IMR-90 (cell line): ENCODE measurements around the gene LGALS14. TPM values are rescaled to one million over a fixed set of nuclear protein-coding genes. Genes with fewer than 3 reads are reported as not detected.
"Not testable (repeated sequence)": the region's sequence is repeated elsewhere in the genome, so short reads cannot be mapped to it uniquely, and the experiment has no call there.

Source experiments
- ATAC-seq: fragments of 200-7000 bp; cut with Tn5 transposase; 2 replicates; pipeline ENCODE4 v1.9.1; 2020; ENCODE audit warnings: low read depth, mild to moderate bottlenecking, moderate library complexity
- BruUV-seq: library from RNA; stranded (reverse); fragments of 400-500 nt; replicated peaks from 2 replicates; lab custom pipeline; 2021; lab: Mats Ljungman, UMichigan
- CTCF ChIA-PET: fragments of 300-600 bp; formaldehyde crosslinking; extraction: SDS; loops from one replicate; lab custom pipeline; 2021; ENCODE audit warnings: antibody characterized with exemption; lab: Yijun Ruan, JAX
- POLR2A ChIA-PET: fragments of 300-600 bp; sonication (Branson Sonifier 250); formaldehyde crosslinking; loops from one replicate; lab custom pipeline; 2022; ENCODE audit warnings: antibody characterized with exemption; ENCODE audit not compliant: unreplicated experiment; lab: Charles Lee
- DNase-seq: peaks from one replicate; pipeline ENCODE4 v3.0.0; 2013
- H2AFZ ChIP-seq: replicated peaks from 2 replicates; pipeline ENCODE3; 2013; ENCODE audit warnings: low read length, mild to moderate bottlenecking; ENCODE audit not compliant: poor library complexity
- H2AK5ac ChIP-seq: 2 replicates; pipeline ENCODE4 v1.6.1; 2013; ENCODE audit warnings: low read depth, low read length, inconsistent platforms
- H2AK9ac ChIP-seq: replicated peaks from 2 replicates; pipeline ENCODE3; 2013; ENCODE audit warnings: mild to moderate bottlenecking, low read depth, low read length, moderate library complexity; ENCODE audit not compliant: poor library complexity
- H2BK120ac ChIP-seq: 2 replicates; pipeline ENCODE4 v1.6.1; 2013; ENCODE audit warnings: low read depth, low read length, inconsistent platforms
- H2BK15ac ChIP-seq: 3 replicates; pipeline ENCODE4 v1.6.1; 2013; ENCODE audit warnings: low read depth, low read length, inconsistent platforms
- H2BK20ac ChIP-seq: 2 replicates; pipeline ENCODE4 v1.6.1; 2013; ENCODE audit warnings: low read depth, mild to moderate bottlenecking, inconsistent platforms, low read length, moderate library complexity
- H2BK5ac ChIP-seq: 2 replicates; pipeline ENCODE4 v1.6.1; 2013; ENCODE audit warnings: mild to moderate bottlenecking, low read depth, low read length, inconsistent platforms; ENCODE audit not compliant: poor library complexity, severe bottlenecking
- H3K14ac ChIP-seq: replicated peaks from 2 replicates; pipeline ENCODE4 v1.6.1; 2013; ENCODE audit warnings: low read depth, low read length, inconsistent platforms
- H3K18ac ChIP-seq: 2 replicates; pipeline ENCODE4 v1.6.1; 2013; ENCODE audit warnings: low read depth, low read length, control low read depth
- H3K23ac ChIP-seq: 2 replicates; pipeline ENCODE4 v1.6.1; 2013; ENCODE audit warnings: low read depth, low read length, inconsistent platforms
- H3K27ac ChIP-seq: 2 replicates; pipeline ENCODE4 v1.5.1; 2013; ENCODE audit warnings: mild to moderate bottlenecking, control low read depth, low read length; ENCODE audit not compliant: insufficient read depth
- H3K27me3 ChIP-seq: 2 replicates; pipeline ENCODE4 v1.6.1; 2013; ENCODE audit warnings: low read length; ENCODE audit not compliant: control insufficient read depth, insufficient read depth
- H3K36me3 ChIP-seq: 2 replicates; pipeline ENCODE4 v1.6.1; 2013; ENCODE audit warnings: low read length, mixed read lengths; ENCODE audit not compliant: control insufficient read depth, insufficient read depth
- H3K4ac ChIP-seq: 2 replicates; pipeline ENCODE4 v1.6.1; 2013; ENCODE audit warnings: low read depth, low read length, inconsistent platforms
- H3K4me1 ChIP-seq: 2 replicates; pipeline ENCODE4 v1.6.1; 2013; ENCODE audit warnings: low read length, mixed read lengths; ENCODE audit not compliant: control insufficient read depth, insufficient read depth
- H3K4me2 ChIP-seq: 2 replicates; pipeline ENCODE4 v1.6.1; 2013; ENCODE audit warnings: low read depth, mild to moderate bottlenecking, control low read depth, low read length, moderate library complexity
- H3K4me3 ChIP-seq: 2 replicates; pipeline ENCODE4 v1.5.1; 2013; ENCODE audit warnings: low read depth, mild to moderate bottlenecking, control low read depth, low read length, moderate library complexity; ENCODE audit not compliant: insufficient read depth
- H3K56ac ChIP-seq: 2 replicates; pipeline ENCODE4 v1.6.1; 2013; ENCODE audit warnings: low read length, inconsistent platforms; ENCODE audit not compliant: insufficient read depth; ENCODE audit errors: extremely low read depth
- H3K79me1 ChIP-seq, 2 experiments: 2 replicates each; pipeline ENCODE4 v1.6.1; 2013; ENCODE audit warnings: low read length in 2 of 2, inconsistent platforms in 1 of 2, low read depth in 1 of 2
- H3K9ac ChIP-seq: 2 replicates; pipeline ENCODE4 v1.6.1; 2013; ENCODE audit warnings: low read depth, low read length, control low read depth
- H3K9me1 ChIP-seq: 2 replicates; pipeline ENCODE4 v1.6.1; 2013; ENCODE audit warnings: low read length, inconsistent platforms; ENCODE audit not compliant: insufficient read depth
- H3K9me3 ChIP-seq: 2 replicates; pipeline ENCODE4 v1.6.1; 2013; ENCODE audit warnings: low read length; ENCODE audit not compliant: control insufficient read depth, insufficient read depth
- H4K20me1 ChIP-seq: 2 replicates; pipeline ENCODE4 v1.6.1; 2013; ENCODE audit warnings: low read length, inconsistent platforms; ENCODE audit not compliant: insufficient read depth
- H4K5ac ChIP-seq: 2 replicates; pipeline ENCODE4 v1.6.1; 2013; ENCODE audit warnings: mild to moderate bottlenecking, low read depth, low read length, control low read depth
- H4K8ac ChIP-seq, 2 experiments: 2 replicates each; pipeline ENCODE4 v1.6.1; 2013; ENCODE audit warnings: low read depth in 2 of 2, low read length in 2 of 2, control low read depth in 1 of 2, inconsistent platforms in 1 of 2
- H4K91ac ChIP-seq: 2 replicates; pipeline ENCODE4 v1.6.1; 2013; ENCODE audit warnings: low read depth, low read length, inconsistent platforms; ENCODE audit not compliant: insufficient read depth
- WGBS, 2 experiments: methylation state at CpG; one replicate each; pipeline versions ENCODE4 v1.1.5 to v1.1.7; 2013; ENCODE audit warnings: missing lambda C conversion rate in 2 of 2; ENCODE audit not compliant: insufficient read length in 1 of 2; ENCODE audit errors: extremely low coverage in 2 of 2; 5-methylcytosine and 5-hydroxymethylcytosine counted together
- dilution Hi-C: fragments of 300-500 bp; cut with HindIII; formaldehyde crosslinking; loops from one replicate; pipeline ENCODE4 v1.14.3; 2018; ENCODE audit warnings: low sequenced_read_pairs; ENCODE audit not compliant: unreplicated experiment
- in situ Hi-C: fragments of 300-500 bp; cut with MboI; formaldehyde crosslinking; loops from 3 replicates; pipeline ENCODE4 v1.14.3; 2019; ENCODE audit warnings: low sequenced_read_pairs, inconsistent platforms, mixed read lengths
- intact Hi-C: fragments of 100-400 bp; cut with micrococcal nuclease; formaldehyde crosslinking; loops from 2 replicates; pipeline ENCODE4 v1.10.0; 2022
- polyA plus RNA-seq, 3 experiments: library from polyadenylated mRNA; depleted of rRNA; stranded (reverse); fragments of >200 nt; gene quantifications; 2 replicates each; pipeline ENCODE4 v1.2.3, GENCODE V29; 2012; ENCODE audit warnings: low replicate concordance in 1 of 3
- total RNA-seq: library from RNA; depleted of rRNA; stranded (reverse); fragments of >200 nt; gene quantifications from 2 replicates; pipeline ENCODE4 v1.2.3, GENCODE V29; 2012

LGALS14 gene
- total and polyA plus RNA-seq, 2 of the 4 experiments (the other 2 are of a cell fraction), result not detected

GRCh38 chr19:39688637-39689036, 15.6 kb upstream of the LGALS14 start:
- H3K4ac ChIP-seq, H3K14ac ChIP-seq, DNase-seq, H2AK5ac ChIP-seq, H3K4me2 ChIP-seq, dilution Hi-C loops, H3K36me3 ChIP-seq, H4K5ac ChIP-seq, H2BK120ac ChIP-seq, intact Hi-C loops, H2BK5ac ChIP-seq, ATAC-seq, H4K8ac ChIP-seq, H3K4me3 ChIP-seq, H2BK15ac ChIP-seq, H3K18ac ChIP-seq, H3K9ac ChIP-seq, H3K27ac ChIP-seq, in situ Hi-C loops, H2AFZ ChIP-seq, H2BK20ac ChIP-seq, H4K20me1 ChIP-seq, CTCF ChIA-PET, H3K9me1 ChIP-seq, H3K23ac ChIP-seq, H3K4me1 ChIP-seq, H3K79me1 ChIP-seq, BruUV-seq, H3K27me3 ChIP-seq, POLR2A ChIA-PET, H3K56ac ChIP-seq, H4K91ac ChIP-seq, H2AK9ac ChIP-seq, H3K9me3 ChIP-seq: not testable (repeated sequence)
- WGBS, 2 experiments, result no CpG with 5 or more reads among the region's 4 CpGs
